Osteocyte (in vitro differentiated cells): ENCODE data around the gene RPUSD4. TPM values are rescaled to one million over a fixed set of nuclear protein-coding genes. Genes with fewer than 3 reads are reported as not detected.

Experiments
- DNase-seq: peaks from one replicate; pipeline ENCODE4 v3.0.0; 2021; ENCODE audit warnings: mixed read lengths; ENCODE audit not compliant: unreplicated experiment; ENCODE audit errors: extremely low spot score
- H3K27ac Mint-ChIP-seq: one replicate; pipeline ENCODE4 v1.8.0; 2021; ENCODE audit warnings: mild to moderate bottlenecking, mixed read lengths; ENCODE audit not compliant: unreplicated experiment
- H3K27me3 Mint-ChIP-seq: one replicate; pipeline ENCODE4 v1.8.0; 2021; ENCODE audit warnings: mixed read lengths; ENCODE audit not compliant: unreplicated experiment
- H3K36me3 Mint-ChIP-seq: one replicate; pipeline ENCODE4 v1.8.0; 2021; ENCODE audit warnings: mixed read lengths; ENCODE audit not compliant: unreplicated experiment
- H3K4me1 Mint-ChIP-seq: one replicate; pipeline ENCODE4 v1.8.0; 2021; ENCODE audit warnings: mixed read lengths; ENCODE audit not compliant: unreplicated experiment
- H3K4me3 Mint-ChIP-seq: one replicate; pipeline ENCODE4 v1.8.0; 2021; ENCODE audit warnings: mild to moderate bottlenecking, moderate library complexity, mixed read lengths; ENCODE audit not compliant: unreplicated experiment
- H3K9me3 Mint-ChIP-seq: one replicate; pipeline ENCODE4 v1.8.0; 2021; ENCODE audit warnings: mixed read lengths; ENCODE audit not compliant: unreplicated experiment
- CTCF ChIP-seq: fragments of 200-600 bp; sonication (generic); IDR thresholded peaks from 2 replicates; pipeline ENCODE4 v1.5.0; 2021; ENCODE audit warnings: antibody characterized with exemption, mild to moderate bottlenecking, moderate library complexity
- total RNA-seq: library from RNA; stranded (reverse); gene quantifications from 2 replicates; pipeline ENCODE4 v1.2.1, GENCODE V29; 2021

Gene RPUSD4
- total RNA-seq, 1 donor from 2014 or later: 27.1 TPM

DNA sequence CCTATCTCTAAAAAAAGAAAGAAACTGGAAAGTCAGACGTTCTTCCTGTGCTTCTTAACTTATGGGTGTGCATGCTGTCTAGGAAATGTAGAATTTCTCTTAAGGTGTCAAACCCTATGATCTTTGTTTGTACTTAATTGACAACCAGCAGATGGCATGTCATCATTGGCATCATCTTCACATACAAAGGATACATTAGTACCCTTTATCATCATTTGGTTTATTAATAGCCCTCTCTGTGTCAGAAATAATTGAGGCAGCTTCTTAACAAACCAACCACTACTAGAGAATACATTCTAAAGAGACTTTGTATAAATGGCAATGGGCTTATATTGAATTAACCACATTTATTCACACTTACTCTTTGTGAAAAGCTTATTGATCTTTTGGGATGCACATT is 43.4 kb upstream of the RPUSD4 start:
- no peaks in the 10 kb centered on the region for H3K9me3 Mint-ChIP-seq

DNA sequence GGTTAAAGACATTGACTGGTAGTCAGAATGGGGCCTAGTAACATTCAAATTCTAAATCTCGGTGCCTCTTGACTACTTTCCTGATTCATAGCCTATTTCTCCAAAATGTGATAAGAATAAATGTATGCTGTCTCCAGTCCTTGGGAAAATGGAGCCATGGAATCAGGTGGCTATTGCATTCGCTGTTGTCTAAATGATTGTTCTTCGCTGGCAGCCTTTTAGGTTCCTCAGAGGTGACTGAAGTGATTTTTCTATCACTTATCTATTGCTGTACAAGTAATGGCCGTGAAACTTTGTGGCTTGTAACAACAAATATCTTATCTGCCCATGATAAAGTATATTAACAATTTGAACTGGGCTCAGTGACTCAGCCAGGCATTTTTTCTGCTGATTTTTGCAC is 41.8 kb upstream of the RPUSD4 start:
- TF ChIP-seq CTCF: no peak
- no peaks in the 10 kb centered on the region for H3K4me1 Mint-ChIP-seq
- no peak for DNase-seq
- no peak overlapping the region for H3K27ac Mint-ChIP-seq
- H3K4me3 Mint-ChIP-seq: no peak overlapping the region
- H3K27me3 Mint-ChIP-seq: no peaks in the 10 kb centered on the region
- H3K36me3 Mint-ChIP-seq: peaks cover 28% of the 10 kb centered on the region
- H3K9me3 Mint-ChIP-seq: no peaks in the 10 kb centered on the region

More for the DNA sequence above, 43.4 kb upstream of the RPUSD4 start:
- Mint-ChIP-seq H3K27ac (no peak overlapping the region), H3K4me3 (no peak overlapping the region), H3K36me3 (peaks cover 28% of the 10 kb centered on the region), H3K27me3 (no peaks in the 10 kb centered on the region), H3K4me1 (no peaks in the 10 kb centered on the region)
- TF ChIP-seq CTCF: no peak
- DNase-seq: no peak

- Mint-ChIP-seq H3K4me1 (peaks cover 5% of the 10 kb centered on the region), H3K9me3 (no peaks in the 10 kb centered on the region), H3K27me3 (no peaks in the 10 kb centered on the region), H3K36me3 (peaks cover 19% of the 10 kb centered on the region), H3K27ac (no peak overlapping the region), H3K4me3 (no peak overlapping the region)
- TF ChIP-seq CTCF: no peak
- no peak for DNase-seq
Measured at GRCh38 chr11:126246636-126247035, 35.2 kb upstream of the RPUSD4 start.

GRCh38 chr11:126233391-126233790 is 21.9 kb upstream of the RPUSD4 start:
- H3K9me3 Mint-ChIP-seq: no peaks in the 10 kb centered on the region
- no peak overlapping the region for H3K27ac Mint-ChIP-seq
- no peak overlapping the region for H3K4me3 Mint-ChIP-seq
- no peak for DNase-seq
- no peaks in the 10 kb centered on the region for H3K27me3 Mint-ChIP-seq
- peaks cover 8% of the 10 kb centered on the region for H3K4me1 Mint-ChIP-seq
- TF ChIP-seq CTCF: no peak
- peaks cover 20% of the 10 kb centered on the region for H3K36me3 Mint-ChIP-seq

GRCh38 chr11:126232683-126233082 is 21.2 kb upstream of the RPUSD4 start:
- DNase-seq: no peak
- Mint-ChIP-seq H3K4me1 (peaks cover 8% of the 10 kb centered on the region), H3K27me3 (no peaks in the 10 kb centered on the region), H3K27ac (no peak overlapping the region), H3K36me3 (peaks cover 16% of the 10 kb centered on the region), H3K4me3 (no peak overlapping the region), H3K9me3 (no peaks in the 10 kb centered on the region)
- no peak for TF ChIP-seq CTCF
